ENCODE data around the gene LPAR1.
"Not testable (repeated sequence)": the region's sequence is repeated elsewhere in the genome, so short reads cannot be mapped to it uniquely, and the experiment has no call there.

LPAR1 gene, protein sequence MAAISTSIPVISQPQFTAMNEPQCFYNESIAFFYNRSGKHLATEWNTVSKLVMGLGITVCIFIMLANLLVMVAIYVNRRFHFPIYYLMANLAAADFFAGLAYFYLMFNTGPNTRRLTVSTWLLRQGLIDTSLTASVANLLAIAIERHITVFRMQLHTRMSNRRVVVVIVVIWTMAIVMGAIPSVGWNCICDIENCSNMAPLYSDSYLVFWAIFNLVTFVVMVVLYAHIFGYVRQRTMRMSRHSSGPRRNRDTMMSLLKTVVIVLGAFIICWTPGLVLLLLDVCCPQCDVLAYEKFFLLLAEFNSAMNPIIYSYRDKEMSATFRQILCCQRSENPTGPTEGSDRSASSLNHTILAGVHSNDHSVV

DNA sequence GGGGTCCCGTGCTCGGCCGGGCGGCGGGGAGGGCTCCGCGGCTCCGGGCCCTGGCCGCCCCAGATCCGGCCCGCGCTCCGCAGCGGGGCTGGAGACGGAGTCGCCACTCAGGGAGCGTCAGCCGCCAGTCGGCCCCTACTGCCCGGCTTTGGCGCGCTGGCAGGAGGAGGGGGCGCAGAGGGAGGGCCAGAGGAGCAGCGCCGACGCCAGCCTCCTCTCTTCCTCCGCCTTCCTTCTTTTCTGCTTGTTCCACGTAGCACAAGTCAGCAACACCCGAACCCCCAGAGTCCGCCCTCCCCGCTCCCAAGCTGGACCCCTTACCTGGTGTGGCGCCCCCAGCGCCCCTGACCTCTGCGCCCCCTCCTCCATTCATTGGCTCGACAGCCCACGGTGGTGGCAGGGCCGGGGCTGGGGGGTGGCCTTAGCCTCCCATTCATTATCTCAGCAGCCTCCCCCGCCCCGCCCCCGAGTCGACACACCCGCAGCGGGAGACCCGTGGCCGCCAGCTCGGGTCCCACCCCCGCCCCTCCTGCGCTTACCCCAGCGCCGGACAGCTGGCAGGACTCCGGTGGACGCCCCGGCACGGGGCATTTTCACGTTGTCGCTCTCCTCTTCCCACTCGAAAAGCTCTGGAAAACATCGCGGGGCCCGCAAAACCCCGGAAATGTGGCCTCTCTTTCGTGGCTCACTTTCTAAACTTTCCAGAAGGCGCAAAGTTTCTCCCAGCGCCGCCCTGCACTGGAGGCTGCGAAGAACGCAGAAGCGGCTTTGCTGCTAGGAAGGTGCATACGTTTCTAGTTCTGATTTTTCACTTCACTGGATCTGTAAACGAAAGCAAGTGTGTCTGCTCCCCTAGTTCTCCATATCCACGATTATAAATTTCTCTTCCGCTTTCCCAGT lies at the start of gene LPAR1:
TSS of gene LPAR1 (minus strand) at position 140 of the 900 bp plus-strand sequence. CDS start 66,353 bp downstream, outside the sequence.
- no peak for DNase-seq (ENCODE audit: low read depth in 2 of 2)

DNA sequence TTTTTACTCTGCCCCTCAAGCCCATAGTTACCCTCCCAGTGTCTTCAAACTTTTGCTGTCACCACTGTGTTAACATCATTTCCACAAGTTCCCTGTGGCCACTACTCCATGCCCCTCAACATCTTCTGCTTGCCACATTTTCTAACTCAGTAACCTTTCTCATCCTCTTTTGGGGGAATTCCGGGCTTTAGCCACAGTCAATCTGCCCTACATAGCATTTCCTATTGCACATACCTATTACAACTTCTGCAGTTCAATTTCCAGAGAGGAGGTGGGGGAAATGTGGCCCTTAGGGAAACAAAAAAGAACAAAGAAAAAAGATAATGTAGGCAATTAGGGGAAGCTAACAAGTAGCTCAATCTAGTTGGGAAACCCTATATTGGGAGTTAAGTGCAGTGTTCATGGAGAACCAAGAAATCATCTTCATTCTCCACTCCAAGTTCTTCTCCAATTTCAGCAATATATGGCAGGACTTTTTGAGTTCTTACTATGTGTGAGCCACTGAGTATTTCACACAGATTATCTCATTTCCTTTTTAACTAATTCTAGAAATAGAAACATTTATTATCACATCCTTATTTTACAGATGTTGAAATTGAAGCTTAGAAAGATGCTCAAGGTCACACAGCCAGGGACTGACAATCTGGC lies 40.2 kb upstream of the LPAR1 start:
- no peak for DNase-seq (ENCODE audit: low read depth in 2 of 2)

DNA sequence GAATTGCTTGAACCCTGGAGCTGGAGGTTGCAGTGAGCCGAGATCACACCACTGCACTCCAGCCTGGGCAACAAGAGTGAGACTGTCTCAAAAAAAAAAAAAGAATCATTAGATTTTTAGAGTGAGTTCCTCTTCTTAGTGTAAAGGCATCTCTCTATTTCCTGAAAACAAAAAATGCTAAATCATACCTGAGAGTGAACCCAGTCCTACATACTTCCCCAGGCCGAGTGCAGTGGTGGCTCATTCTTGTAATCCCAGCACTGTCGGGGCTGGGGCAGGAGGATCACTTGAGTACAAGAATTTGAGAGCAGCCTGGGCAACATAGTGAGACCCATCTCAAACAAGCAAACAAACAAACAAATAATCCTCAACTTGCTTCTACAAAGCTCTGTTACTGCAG lies 38.2 kb upstream of the LPAR1 start:
- DNase-seq (ENCODE audit: low read depth in 2 of 2) = no peak

DNA sequence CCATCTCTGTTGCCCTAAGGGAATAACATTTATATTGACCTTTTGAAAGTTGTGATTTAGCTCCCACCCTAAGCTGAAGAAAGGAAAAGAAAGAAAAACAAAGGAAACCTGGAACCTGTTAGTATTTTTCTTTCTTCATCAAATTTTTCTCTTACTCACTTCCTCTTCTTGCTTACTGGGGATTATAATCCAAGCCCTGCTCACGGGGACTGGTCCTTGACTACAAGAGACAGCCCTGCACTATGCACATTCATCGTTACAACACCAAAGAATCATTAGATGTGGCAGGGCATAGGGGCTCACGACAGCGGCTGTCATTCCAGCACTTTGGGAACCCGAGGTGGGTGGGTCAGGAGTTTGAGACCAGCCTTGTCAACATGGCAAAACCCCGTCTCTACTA lies 37.8 kb upstream of the LPAR1 start:
- DNase-seq (ENCODE audit: low read depth in 2 of 2) = no peak

DNA sequence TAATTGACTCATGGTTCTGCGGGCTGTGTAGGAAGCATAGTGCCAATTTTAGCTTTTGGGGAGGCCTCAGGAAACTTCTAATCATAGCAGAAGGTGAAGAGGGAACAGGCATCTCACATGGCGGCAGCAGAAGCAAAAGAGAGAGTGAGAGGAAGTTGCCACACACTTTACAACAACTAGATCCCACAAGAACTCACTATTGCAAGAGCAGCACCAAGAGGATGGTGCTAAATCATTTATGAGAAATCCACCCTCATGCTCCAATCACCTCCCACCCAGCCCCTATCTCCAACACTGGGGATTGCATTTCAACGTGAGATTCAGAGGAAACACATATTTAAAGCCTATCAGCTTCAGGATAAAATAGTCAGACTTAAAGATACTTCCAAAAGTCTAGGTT lies 36.1 kb upstream of the LPAR1 start:
- no peak for DNase-seq (ENCODE audit: low read depth in 2 of 2)

DNA sequence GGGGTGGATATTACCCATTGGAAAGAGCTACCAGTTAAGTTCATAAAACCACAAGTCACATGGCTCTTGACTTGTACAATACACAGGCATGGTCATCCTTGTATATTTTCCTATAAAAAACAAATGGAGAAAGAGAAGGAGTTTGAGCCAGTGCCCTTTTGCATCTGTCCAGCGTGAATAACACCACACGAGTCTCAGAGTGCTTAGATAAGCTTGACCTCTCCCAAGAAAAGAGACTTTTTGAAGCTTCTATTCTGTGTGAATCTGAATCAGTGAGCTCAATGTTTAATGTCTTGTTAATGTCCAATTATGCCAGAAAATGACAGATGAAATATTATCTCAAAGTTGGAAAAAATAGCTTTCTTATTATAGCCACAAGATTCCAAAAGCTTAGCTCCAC lies 30.9 kb upstream of the LPAR1 start:
- no peak for DNase-seq (ENCODE audit: low read depth in 2 of 2)

DNA sequence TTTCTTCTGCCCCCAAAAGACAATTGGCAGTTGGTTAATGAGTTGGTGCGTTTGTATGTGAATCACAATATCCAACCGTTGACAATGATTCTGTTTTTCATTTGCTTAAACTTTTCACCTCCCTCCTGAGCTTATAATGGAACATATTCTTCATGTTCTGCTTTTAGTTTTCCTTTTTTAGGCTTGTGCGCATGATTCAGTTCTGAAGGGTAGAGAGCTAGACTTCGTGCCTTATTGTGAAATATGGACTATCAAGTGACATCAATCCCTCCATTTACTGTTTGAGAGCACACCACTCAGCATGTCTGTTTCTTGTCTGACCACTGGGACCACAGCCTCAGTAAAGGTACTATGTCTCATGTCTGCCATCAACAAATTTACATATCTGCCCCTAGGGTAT lies 30.5 kb upstream of the LPAR1 start:
- no peak for DNase-seq (ENCODE audit: low read depth in 2 of 2)

DNA sequence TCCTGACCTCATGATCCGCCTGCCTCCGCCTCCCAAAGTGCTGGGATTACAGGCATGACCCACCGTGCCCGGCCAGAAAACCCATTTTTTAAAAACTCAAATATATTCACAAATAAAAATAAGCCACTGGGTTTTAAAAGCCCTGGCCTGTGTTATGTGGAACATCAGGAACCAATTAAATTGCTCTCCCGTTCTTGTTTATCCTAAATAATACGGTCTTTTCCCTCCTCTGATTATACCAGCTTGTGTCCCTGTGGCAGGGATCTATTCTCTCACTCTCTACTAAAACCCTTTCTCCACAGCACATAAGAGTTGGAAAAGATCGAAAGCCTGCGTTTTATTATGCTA lies 30.1 kb upstream of the LPAR1 start:
- DNase-seq (ENCODE audit: low read depth in 2 of 2) = no peak

DNA sequence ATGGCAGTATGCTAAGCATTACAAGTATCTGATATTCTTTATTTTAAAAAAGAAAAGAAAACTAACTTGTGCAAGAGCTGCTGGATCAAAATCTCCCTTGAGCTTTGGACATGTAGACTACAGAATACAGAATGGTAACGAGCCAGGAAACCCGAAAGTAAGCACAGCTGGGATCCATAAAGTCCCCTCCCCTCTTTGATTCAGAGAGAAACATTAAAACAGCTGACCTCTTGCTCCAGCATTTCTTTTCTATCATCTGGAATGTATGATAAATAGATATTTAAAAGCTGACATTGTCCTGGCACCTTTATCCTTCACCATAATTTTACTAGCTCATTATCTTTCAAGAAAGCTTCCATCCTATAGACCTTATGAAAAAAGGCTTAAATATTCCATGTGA lies 28.2 kb upstream of the LPAR1 start:
- no peak for DNase-seq (ENCODE audit: low read depth in 2 of 2)

DNA sequence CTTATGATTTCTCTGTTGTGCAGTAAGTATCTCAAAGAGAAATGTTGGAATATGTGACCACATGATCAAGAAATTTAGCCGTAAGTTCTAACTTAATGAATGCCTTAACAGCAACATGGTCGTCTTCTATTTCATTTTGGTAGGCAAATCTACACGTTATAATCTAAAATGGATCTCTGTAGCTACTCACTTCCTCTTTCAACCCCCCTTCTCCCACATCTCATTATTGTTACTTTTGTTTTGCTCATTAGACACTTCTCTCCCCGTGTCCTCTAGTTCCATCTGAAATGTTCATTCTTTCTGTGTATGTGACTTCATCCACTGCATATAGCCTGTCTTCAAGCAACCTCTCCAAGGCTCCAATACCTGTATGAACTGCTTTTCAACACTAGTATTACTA lies 27.1 kb upstream of the LPAR1 start:
- DNase-seq (ENCODE audit: low read depth in 2 of 2) = no peak

DNA sequence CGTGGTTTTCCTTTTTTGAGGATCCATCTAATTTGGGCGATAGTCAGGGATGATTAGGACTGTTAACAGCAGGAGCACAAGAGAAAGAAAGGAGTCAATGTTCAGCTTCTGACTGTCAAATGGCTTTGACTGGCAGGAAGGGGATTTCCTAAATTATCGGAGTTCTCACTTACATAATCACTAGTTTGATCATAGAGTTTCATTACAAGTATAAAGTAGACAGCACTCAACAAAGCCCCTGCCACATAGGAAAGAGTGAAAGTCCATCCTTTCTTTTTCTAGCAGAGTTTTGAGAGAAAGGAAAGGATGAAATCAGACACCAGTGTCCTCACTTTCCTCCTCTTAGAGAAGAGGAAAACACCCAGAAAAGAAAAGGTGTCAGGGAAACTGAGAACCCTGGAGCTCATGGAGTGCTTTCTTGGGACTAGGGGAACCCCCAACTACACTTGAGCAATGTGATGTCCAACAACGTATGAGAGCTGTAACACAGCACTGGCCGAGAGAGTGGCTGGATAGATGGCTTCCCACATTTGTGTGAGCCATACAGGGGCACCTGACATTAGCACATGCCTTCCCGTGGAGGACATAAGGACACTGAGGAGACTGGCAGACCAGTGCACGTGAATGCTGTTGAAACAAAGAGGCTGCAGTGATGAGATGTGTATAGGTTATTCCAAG lies 26.0 kb upstream of the LPAR1 start:
- no peak for DNase-seq (ENCODE audit: low read depth in 2 of 2)

DNA sequence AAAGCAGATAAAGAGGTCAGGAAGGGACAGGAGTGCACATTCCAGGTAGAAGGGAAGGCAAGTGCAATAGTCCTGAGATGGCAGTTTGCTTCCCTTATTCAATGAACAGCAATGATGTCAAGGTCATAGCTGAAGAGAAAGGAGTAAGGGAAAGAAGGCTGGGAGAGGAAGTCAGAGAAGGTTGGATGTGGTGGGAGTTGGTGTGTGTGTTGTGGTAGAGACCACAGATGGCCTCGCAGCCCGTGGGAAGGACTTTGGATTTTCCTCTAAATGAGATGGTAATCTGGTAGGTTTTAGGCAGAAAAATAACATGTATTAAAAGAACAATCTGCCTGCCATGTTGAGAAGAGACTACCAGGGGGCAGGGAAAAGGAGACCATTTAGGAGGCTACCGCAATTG lies 25.1 kb upstream of the LPAR1 start:
- DNase-seq (ENCODE audit: low read depth in 2 of 2) = no peak

DNA sequence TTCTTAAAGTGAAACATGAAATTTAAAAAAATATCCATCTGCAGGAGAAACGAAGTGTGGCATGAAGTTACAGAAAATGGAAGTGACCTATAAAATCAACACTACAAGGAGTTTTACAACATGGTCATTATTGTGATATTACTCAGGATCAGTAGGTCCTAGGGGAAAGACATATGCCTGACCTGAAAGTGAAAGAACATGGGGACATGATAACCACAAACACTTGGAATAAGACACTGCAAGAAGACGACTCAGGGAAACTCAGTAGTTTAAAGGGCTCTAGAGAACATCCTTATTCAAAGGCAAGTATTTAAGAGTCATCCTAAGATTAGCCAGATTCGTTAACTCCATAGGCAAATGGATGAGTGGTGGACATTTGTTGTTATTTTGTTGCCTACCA lies 19.9 kb upstream of the LPAR1 start:
- DNase-seq (ENCODE audit: low read depth in 2 of 2) = no peak

DNA sequence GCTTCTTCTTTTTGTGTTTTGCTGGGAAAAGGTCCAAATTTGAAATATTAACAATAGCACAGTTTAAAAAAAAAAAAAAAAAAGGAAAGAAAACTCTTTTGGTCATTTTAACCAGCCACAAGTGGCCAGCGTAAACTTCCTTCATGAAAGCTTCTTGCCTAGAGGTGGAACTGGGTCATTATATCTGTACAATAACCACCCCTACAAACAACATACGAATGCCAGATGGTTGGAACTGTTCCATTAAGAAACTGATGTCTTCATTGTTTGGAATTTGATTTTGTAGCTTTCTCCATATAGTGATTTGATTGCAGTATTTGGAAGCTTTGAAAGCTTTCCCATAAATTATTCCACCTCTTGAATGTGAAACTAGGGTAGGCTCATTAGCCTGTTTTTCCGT lies 18.3 kb upstream of the LPAR1 start:
- DNase-seq (ENCODE audit: low read depth in 2 of 2) = no peak

DNA sequence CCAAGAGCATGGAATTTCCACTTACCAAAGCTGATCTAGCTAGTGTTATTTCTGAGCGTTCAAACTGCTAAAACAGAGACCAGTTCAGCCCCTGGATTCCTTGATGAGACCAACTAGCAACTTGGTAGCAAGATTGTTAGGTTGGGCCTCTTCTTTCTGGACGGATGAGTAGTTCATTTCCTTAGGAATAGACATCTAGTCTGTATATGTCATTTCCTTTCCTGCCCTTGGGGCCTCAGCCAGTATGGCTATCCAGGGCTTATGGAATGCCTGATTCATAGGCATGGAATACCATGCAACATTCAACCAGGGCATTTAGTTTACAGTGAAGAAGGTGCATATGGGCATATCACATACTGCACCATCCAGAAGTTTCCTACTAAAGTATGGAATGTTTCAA lies 14.5 kb upstream of the LPAR1 start:
- DNase-seq (ENCODE audit: low read depth in 2 of 2) = no peak

DNA sequence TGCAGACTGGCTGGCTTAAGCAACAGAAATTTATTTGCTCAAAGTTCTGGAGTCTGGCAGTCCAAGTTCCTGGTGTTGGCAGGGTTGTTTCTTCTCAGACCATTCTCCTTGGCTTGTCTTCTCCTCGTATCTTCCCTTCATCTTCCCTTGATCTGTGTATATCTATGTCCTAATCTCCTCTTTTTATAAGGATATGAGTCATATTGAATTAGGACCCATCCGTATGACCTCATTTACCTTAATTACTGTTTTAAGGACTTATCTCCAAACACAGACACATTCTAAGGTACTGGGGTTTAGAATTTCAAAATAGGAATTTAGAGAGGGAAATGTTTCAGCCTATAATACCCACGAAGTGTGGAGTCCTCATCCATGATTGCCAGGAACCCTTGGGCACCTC lies 13.1 kb upstream of the LPAR1 start:
- no peak for DNase-seq (ENCODE audit: low read depth in 2 of 2)

DNA sequence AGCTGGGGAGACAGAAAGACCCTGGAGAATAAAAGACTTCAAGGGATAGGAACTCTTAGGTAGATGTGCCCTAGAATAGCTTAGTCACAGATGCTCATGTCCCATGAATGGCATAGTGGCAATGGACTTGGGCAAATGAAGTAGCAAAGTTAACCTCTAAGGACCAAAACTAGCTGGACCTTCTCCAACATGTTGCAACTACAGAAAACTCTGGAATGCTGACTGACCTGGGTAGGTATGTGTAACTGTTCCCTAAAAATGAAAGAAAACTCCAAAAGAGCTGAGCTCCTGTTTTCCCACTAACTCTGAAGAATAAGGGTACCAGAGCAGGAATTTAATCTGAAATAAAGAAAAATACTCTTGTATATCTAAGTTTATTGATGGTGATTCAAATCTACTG lies 12.5 kb upstream of the LPAR1 start:
- DNase-seq (ENCODE audit: low read depth in 2 of 2) = no peak

DNA sequence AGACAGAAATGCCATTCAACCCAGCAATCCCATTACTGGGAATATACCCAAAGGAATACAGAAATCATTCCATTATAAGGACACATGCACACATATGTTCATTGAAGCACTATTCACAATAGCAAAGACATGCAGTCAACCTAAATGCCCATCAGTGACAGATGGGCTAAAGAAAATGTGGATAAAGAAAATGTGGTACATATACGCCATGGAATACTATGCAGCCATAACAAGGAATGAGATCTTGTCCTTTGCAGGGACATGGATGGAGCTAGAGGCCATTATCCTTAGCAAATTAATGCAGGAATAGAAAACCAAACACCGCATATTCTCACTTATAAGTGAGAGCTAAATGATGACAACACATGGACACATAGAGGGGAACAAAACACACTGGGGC lies 9.0 kb upstream of the LPAR1 start:
- DNase-seq (ENCODE audit: low read depth in 2 of 2) = not testable (repeated sequence)

DNA sequence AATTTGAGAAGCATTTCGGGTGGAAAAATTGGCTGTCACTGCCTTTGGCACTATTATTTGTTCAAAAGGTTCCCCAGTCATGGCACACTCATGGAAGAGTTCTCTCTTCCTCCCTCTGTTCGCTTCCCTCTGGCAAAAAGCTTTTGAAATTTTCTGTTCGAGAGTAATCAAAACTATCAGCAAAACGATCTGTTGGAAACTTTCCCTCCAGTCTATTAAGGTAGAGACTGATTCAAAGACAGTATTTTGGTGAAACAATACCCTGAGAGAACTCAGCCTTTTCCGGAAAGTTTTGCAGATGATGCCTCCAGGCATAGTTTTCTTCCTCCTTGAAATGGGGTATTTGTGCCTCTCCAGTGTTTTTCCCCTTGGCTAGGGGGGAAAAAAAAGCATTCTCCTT lies 3.6 kb upstream of the LPAR1 start:
- DNase-seq (ENCODE audit: low read depth in 2 of 2) = no peak

DNA sequence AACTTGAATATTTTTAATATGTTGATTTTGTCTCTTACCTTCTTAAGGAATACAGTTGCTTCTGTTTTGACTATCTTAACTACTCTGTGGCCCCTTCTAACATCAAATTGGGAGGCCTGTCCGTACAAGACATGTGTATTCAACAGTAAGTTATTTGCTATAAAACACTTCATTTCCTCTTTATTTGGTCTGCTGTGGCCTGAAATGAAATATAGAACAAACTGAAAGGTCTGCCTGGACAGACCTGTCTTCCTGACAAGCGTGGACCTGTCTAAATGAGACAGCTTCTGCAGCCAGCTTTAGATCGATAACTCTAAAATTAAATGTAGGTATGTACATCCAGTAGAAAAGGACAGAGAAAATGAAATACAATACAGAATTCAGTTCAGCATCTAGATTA lies 2.2 kb upstream of the LPAR1 start:
- DNase-seq (ENCODE audit: low read depth in 2 of 2) = no peak

DNA sequence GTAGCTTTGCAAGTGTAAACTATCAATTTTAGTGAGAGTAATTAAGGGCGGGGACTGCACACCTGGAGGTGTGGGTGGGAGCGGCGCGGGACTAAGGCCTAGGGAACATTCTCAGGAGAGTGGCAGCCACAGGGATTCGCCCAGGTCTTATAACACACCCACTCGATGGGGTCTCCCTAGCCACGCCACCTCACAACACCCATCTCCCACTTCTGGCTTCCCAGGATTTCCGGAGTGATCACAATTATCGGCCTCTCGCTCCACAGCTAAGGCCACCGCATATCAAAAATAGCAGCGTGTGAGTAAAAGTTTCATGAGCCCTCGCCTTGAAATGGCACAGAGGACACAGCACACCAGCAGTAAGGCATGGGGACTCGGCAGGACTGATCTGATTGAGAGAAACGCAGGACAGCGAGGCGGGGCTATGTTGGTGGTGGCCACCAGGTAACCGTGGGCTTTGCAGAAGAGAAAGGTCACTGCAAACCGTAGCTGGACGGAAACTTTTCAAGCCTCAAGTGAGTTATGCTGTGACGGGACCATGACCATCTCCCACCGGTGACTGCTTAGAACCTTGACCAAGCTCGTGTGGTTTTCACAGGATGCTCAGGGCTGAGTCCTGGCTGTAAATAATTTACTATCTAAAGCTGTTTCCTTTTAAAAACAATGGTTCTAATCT lies 1.1 kb upstream of the LPAR1 start:
- DNase-seq (ENCODE audit: low read depth in 2 of 2) = no peak

All from activated CD4-positive, alpha-beta T cell treated with anti-CD3 and anti-CD28 coated beads for 24 hours (primary cell).